Activated CD8-positive, alpha-beta memory T cell treated with anti-CD3 and anti-CD28 coated beads for 1 hour (primary cell): ENCODE results near the gene TSC22D3.
A peak's percentile ranks its signal among the peaks of the same experiment; 100 is the strongest.

Source experiments
- DNase-seq, 2 donors: peaks; one replicate each; pipeline ENCODE4 v3.0.0-alpha.2; 2020; ENCODE audit warnings: low read depth in 1 of 2; ENCODE audit errors: extremely low read depth in 1 of 2

TSC22D3 gene

GRCh38 chrX:107730991-107731766 lies 44.4 kb downstream of the TSC22D3 start:
- DNase-seq = no peak

DNA sequence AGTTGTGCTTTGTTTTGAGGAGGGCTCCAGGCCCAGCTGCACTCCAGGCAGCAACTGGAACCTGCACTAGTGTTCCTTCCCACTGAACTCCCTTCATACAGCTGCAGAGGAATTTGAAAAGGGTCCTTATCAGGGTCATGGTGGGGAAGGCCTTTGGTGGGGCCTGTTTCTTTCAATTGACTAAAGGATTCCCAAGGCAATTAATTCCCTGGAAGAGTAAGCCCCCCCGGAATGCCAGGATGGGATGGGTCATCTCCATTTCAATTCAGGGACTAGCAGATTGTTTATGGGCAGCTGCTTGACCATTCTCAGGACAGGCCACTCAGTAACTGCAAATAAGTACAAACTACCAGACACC lies 45.3 kb downstream of the TSC22D3 start:
- no peak for DNase-seq

DNA sequence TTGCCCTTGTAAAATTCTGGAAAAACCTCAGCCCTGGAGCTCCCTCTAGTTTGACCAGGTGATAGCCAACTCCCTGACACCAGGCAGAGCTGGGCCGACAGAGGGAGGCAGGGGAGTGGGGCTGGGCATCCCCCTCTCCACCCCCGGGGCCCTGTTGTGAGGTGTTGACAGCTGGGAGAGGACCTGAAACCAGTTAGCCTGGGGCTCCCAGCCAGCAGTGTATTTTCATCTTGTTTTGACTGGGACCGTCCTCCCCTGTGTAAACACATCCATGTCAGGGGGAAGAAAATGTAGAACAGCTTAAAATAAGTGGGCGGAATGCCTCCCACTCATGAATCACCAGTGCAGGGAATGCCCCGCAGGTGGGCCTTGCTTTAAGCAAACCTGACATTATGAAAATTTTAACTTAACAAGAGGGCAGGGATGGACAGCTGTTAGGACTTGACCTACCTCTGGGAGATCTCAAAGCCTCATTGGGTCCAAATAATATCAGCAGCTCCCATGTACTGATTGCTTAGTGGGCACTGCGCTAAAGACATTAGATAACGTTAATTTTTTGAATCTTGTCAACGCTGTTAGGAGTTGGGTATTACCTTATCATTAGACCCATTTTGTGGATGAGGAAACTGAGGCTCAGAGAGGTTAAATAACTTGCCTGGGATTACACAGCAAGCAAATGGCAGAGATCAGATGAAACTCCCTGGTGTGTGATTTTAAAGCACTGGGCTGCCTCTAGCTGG lies 45.9 kb downstream of the TSC22D3 start:
- DNase-seq = no peak

DNA sequence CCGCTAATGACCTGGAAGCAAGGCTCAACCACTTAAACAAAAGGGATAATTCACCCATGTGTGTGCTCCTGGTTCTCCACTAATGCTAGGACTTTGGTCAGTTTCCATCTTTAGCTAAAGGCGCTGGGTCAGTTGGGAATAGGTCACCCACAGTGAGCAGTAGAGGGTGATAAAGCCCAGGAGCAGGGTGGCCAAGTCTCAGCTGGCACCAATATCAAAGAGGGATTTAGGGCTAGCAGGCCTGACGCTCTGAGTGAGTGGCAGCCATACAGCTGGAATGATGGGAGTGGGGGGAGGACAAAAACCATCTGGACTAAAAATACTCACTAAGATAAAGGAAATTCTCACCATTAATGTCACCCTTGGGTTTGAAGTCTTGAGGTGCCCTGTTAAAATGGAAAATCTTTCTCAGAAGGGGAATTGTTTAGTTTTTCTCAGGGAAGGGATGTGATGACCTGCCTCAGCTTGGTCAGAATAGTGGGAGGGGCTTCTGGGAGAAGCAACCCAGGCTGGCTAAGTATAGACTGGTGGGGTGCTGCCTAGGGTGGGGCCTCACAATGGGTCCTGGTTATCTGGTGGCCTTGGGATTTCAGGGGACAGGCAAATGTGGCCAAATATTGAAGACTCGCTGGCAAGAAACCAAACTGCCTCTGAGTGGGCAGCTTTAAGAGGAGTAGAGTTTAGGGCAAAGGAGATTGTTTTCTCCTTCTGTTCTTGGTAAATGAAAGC lies 47.1 kb downstream of the TSC22D3 start:
- no peak for DNase-seq

DNA sequence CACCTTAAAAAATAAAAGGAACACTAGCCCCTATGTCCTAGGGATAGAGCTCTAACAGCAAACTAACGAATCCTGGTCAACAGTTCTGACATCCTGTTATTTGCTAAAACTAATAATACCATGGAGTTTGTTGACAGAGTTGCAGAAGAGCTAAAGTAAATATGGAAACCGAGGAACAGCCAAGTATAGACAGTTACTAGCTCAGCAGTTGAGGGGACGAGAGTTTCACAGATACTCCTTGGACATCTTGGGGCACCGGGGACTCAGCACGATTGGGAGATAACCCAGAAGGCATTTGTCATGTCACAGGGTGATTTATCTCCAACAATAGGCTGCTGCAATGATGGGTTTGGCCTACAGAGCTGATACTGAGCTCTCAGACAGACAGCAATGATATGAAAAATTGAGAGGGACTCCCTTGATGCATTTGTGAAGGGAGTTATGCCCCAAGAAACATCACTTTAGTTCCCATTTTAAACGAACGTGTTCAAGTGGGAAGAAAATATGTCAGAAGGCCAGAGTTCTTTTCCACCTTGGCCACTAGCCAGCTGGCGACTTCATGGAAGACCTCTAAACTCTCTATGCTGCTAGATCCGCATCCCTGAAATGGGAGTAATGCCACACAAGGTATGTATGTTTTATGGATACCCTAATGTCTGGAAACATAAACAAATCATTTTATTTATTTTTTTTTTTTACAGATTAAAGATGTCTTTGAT lies 48.6 kb downstream of the TSC22D3 start:
- DNase-seq = no peak

DNA sequence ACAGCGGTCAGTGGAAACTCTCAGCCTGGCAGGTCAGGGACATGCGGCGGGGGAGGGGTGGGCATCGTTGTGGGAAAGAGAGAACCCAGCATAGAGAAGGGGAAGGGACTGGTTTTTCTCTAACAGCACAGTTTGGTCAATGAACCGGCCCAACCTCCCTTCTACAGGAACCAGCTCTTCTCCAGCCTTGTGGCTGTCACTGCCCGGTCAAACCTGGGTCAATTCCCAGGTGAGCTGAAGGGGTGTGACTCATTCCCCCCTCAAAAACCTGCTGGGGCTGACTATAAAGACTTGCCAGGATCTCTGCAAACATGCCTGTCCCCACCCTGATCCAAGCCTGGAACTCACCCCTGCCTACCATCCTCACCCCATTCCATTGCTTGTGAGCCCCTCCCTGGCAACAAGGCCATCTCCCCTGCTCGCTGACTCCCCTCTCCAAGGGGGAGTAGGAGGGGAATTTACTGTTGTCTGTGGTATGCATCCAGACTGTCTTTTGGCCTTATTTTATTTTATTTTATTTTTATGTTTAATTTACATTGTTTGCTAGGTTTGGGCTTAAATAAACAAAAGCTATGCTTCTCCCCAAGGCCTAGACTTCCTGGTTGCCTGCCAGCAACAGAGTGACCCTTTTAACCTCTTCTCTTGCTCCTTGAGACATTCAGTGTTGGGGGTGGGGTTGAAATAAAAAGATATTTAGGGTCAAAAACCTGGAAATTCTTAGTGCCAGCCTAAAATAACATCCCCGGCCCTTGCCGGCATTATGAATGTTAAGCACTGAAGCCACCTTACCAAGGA lies 49.6 kb downstream of the TSC22D3 start:
- DNase-seq = no peak

DNA sequence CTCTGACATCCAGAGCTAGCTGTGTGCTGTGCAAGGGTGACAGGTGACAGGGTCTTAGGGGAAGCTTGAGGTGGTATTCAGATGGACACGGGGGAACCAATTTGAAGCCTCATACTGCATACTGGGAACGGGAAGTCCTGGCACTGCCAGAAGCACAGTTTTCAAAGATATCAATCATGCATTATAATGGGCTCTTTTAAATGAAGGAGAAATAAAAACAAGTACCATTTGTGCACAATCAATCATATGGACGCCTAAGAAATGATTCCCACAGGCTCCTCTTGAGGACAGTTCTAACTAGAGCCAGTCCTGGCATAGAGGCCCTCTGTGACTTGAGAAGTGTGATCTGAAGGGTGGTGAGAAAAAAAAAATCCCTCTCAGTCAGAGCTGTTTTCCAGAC lies 50.9 kb downstream of the TSC22D3 start:
- DNase-seq = no peak

- DNase-seq = no peak
Measured at GRCh38 chrX:107723511-107723910, 52.1 kb downstream of the TSC22D3 start.

- no peak for DNase-seq
Measured at GRCh38 chrX:107721966-107722707, 53.5 kb downstream of the TSC22D3 start.

- no peak for DNase-seq
Measured at GRCh38 chrX:107721318-107721717, 54.3 kb downstream of the TSC22D3 start.

DNA sequence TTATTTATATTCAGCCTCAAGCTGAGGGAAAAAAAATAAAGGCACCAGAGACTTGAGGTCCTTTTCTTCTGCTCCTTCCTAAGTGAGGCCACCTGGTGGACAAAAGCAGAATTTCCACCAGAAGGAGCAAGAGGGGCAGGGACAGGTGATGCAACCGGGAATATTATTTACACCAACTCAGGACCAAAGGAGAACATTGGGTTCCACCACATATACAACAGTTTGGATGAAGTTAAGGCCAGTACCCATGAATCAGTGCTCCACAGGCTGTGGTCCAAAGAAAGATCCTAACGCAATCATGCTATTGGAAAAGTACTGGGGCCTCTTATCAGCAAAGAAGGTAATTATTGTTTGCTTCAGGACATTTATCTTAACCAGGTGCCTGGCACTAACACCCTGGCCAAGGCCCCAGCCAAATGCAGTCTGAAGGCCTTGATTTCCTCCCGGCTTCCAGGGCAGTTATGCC lies 57.4 kb downstream of the TSC22D3 start:
- peak; percentile 36 to 44 for DNase-seq

GRCh38 chrX:107716816-107717700 lies 58.5 kb downstream of the TSC22D3 start:
- peak; percentile 73 to 82 for DNase-seq

GRCh38 chrX:107716118-107716684 lies 59.4 kb downstream of the TSC22D3 start:
- DNase-seq = no peak

GRCh38 chrX:107715331-107716117 lies 60.1 kb downstream of the TSC22D3 start:
- no peak for DNase-seq

GRCh38 chrX:107714206-107714891 lies 61.2 kb downstream of the TSC22D3 start:
- no peak for DNase-seq

- no peak for DNase-seq
Measured at GRCh38 chrX:107713543-107714205, 61.9 kb downstream of the TSC22D3 start.
